ENCODE measurements around the gene ATP2A2. TPM values are rescaled to one million over a fixed set of nuclear protein-coding genes. Genes with fewer than 3 reads are reported as not detected.

ATP2A2 gene
- total RNA-seq, 1 experiment from 2014 or later, result 174 TPM

DNA sequence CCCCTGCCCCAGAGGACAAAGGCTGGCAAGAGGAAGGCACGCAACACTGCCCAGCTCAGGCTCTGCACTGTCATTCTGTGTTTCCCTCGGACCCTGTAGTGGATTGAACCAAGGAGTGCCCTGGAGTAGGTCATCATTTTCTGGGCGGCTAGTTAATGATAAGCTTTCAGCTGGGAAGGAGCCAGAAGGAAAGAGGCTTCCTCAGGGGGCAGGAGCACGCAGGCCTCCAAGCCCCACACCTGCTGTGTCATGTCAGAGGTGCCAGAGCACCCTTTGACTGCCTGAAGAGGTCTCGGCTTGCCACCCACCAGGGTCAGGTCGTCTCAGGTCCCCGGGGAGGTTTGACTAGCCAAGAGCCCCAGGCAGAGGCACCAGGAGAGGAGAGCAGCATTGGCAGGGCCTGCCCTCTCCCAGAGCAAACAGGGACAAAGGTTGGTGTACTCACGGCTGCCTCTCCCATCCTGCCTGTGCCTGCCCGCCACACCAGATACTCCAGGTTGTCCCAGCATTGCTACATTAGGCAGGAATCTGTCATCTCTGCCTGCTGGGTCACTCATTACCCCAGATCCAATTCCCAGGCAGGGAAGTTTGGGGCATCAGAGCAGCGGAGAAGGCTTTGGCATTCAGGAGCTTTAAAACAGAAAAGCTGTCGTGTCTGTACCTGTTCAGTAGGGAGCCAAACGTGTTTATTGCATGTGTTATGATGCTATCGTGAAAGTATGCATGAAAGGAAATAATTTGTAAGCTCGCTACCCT, 33.5 kb upstream of the ATP2A2 start:
- peak; percentile 74 for DNase-seq
- H3K36me3 ChIP-seq (ENCODE audit: low read depth, low read length), result no peaks in the 10 kb centered on the region
- H2AFZ ChIP-seq (ENCODE audit: low read length), result peak overlapping the region; percentile 59
- ChIA-PET POLR2A (ENCODE audit: unreplicated experiment) (interaction anchor here (0.6 to 0.9 kb wide), 2 partner anchors 33 to 83 kb away, joined by 4 to 5 read pairs; no protein-coding TSS in a partner anchor), CTCF (interaction anchor here (0.6 to 0.9 kb wide), 3 partner anchors 23 to 33 kb away, joined by 3 to 4 read pairs (median 3); no protein-coding TSS in a partner anchor)
- peak; percentile 90 for ATAC-seq
- no peaks in the 10 kb centered on the region for H3K9me3 ChIP-seq (ENCODE audit: low read length)
- H3K9me2 ChIP-seq (replicated peaks; ENCODE audit: low read length), result no peaks in the 10 kb centered on the region
- peaks cover 36% of the 10 kb centered on the region for H3K4me1 ChIP-seq (ENCODE audit: insufficient read depth, low read length)
- peak overlapping the region; percentile 84 for H3K27ac ChIP-seq (ENCODE audit: low read length)
- TF ChIP-seq EZH2 (IDR thresholded peaks at IDR 0.05; ENCODE audit: low read length, unreplicated experiment), result no peak
- TF ChIP-seq, protein P1, sequence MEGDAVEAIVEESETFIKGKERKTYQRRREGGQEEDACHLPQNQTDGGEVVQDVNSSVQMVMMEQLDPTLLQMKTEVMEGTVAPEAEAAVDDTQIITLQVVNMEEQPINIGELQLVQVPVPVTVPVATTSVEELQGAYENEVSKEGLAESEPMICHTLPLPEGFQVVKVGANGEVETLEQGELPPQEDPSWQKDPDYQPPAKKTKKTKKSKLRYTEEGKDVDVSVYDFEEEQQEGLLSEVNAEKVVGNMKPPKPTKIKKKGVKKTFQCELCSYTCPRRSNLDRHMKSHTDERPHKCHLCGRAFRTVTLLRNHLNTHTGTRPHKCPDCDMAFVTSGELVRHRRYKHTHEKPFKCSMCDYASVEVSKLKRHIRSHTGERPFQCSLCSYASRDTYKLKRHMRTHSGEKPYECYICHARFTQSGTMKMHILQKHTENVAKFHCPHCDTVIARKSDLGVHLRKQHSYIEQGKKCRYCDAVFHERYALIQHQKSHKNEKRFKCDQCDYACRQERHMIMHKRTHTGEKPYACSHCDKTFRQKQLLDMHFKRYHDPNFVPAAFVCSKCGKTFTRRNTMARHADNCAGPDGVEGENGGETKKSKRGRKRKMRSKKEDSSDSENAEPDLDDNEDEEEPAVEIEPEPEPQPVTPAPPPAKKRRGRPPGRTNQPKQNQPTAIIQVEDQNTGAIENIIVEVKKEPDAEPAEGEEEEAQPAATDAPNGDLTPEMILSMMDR (conservative IDR thresholded peaks at IDR 0.05; ENCODE audit: low read depth, low read length), result no peak
- no peak for TF ChIP-seq EZH2phosphoT487 (IDR thresholded peaks at IDR 0.05; ENCODE audit: borderline replicate concordance, low read length)
- peak overlapping the region; percentile 39; the same call in 1 of the 2 replicates for H3K4me3 ChIP-seq (ENCODE audit: low read length)
- intact Hi-C loops (cut with micrococcal nuclease), result no loop called here
- BruUV-seq (replicated peaks), result TSS peak; percentile 37
- H3K27me3 ChIP-seq (ENCODE audit: low read length), result no peaks in the 10 kb centered on the region
- H3F3A ChIP-seq (ENCODE audit: low read length, unreplicated experiment), result no peaks in the 10 kb centered on the region
- peak overlapping the region; percentile 68 for H3K4me2 ChIP-seq (ENCODE audit: low read length)
- no peaks in the 10 kb centered on the region for H3K79me2 ChIP-seq (ENCODE audit: low read length)
- peak overlapping the region; percentile 57 for H3K9ac ChIP-seq (ENCODE audit: low read length)
- H4K20me1 ChIP-seq (ENCODE audit: low read length), result no peaks in the 10 kb centered on the region

DNA sequence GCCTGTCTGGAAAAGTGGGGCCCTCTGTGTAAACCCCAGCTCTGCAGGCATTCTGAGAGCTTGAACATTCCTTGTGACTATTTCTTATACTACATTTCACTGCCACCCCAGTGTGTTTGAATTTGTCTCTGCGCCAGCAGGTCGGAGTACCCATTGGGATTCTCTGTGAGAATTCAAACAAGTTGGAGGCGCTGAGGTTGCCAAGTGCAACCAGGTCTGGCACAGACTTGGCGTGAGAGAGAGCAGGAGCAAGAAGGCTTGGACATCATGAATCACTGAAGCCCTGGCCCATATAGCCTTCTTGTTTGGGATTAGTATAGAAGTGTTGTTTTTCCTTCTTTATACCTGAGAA, 33.0 kb upstream of the ATP2A2 start:
- intact Hi-C loops (cut with micrococcal nuclease), result no loop called here
- Histone ChIP-seq H3K4me1 (ENCODE audit: insufficient read depth, low read length) (peaks cover 36% of the 10 kb centered on the region), H3K9ac (ENCODE audit: low read length) (peak overlapping the region; percentile 57), H2AFZ (ENCODE audit: low read length) (peak overlapping the region; percentile 59), H3K27me3 (ENCODE audit: low read length) (no peaks in the 10 kb centered on the region), H3K36me3 (ENCODE audit: low read depth, low read length) (no peaks in the 10 kb centered on the region), H3K79me2 (ENCODE audit: low read length) (no peaks in the 10 kb centered on the region), H3F3A (ENCODE audit: low read length, unreplicated experiment) (no peaks in the 10 kb centered on the region), H3K9me3 (ENCODE audit: low read length) (no peaks in the 10 kb centered on the region), H3K4me2 (ENCODE audit: low read length) (peak overlapping the region; percentile 68), H4K20me1 (ENCODE audit: low read length) (no peaks in the 10 kb centered on the region), H3K4me3 (ENCODE audit: low read length) (peak overlapping the region; percentile 39; the same call in 1 of the 2 replicates), H3K27ac (ENCODE audit: low read length) (peak overlapping the region; percentile 84), H3K9me2 (replicated peaks; ENCODE audit: low read length) (no peaks in the 10 kb centered on the region)
- ATAC-seq (peak; percentile 7; the same call in 1 of the 2 replicates), DNase-seq (no peak)
- ChIA-PET POLR2A (ENCODE audit: unreplicated experiment) (interaction anchor here (0.6 to 0.9 kb wide), 2 partner anchors 32 to 84 kb away, joined by 4 to 5 read pairs; no protein-coding TSS in a partner anchor), CTCF (interaction anchor here (0.6 to 0.9 kb wide), 3 partner anchors 24 to 32 kb away, joined by 3 to 4 read pairs (median 3); no protein-coding TSS in a partner anchor)
- TF ChIP-seq EZH2 (IDR thresholded peaks at IDR 0.05; ENCODE audit: low read length, unreplicated experiment), result no peak
- no TSS peak for BruUV-seq (replicated peaks)

DNA sequence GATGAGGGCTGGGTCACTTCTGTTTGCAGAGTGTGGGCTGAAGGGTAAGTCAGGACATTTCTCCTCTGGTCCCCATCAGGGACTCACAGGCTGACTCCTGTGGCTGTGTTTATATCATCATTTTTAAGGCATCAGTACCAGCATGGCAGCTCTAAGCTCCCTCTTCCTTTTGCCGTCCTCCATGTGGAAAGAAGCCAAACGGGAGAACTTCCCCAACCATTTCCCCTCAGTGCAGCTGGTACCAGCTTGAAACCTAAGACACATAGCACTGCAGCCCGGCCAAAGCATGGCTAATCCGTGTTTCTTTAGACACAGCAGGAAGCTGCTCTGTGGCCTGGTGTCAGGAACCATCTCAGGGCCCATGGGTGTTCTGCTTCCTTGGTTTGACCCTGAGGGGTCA, 31.9 kb upstream of the ATP2A2 start:
- H3K4me1 ChIP-seq (ENCODE audit: insufficient read depth, low read length), result peaks cover 36% of the 10 kb centered on the region
- TF ChIP-seq EZH2 (IDR thresholded peaks at IDR 0.05; ENCODE audit: low read length, unreplicated experiment) (no peak), EZH2phosphoT487 (IDR thresholded peaks at IDR 0.05; ENCODE audit: borderline replicate concordance, low read length) (no peak)
- TF ChIP-seq, protein P1 (conservative IDR thresholded peaks at IDR 0.05; ENCODE audit: low read depth, low read length), result no peak
- ATAC-seq (no peak), DNase-seq (no peak)
- H3K9me3 ChIP-seq (ENCODE audit: low read length), result no peaks in the 10 kb centered on the region
- no peak overlapping the region for H2AFZ ChIP-seq (ENCODE audit: low read length)
- H3K4me3 ChIP-seq (ENCODE audit: low read length), result no peak overlapping the region
- intact Hi-C loops (cut with micrococcal nuclease), result no loop called here
- no peak overlapping the region for H3K4me2 ChIP-seq (ENCODE audit: low read length)
- BruUV-seq (replicated peaks), result no TSS peak
- H3K36me3 ChIP-seq (ENCODE audit: low read depth, low read length), result no peaks in the 10 kb centered on the region
- H3K9me2 ChIP-seq (replicated peaks; ENCODE audit: low read length), result no peaks in the 10 kb centered on the region
- H4K20me1 ChIP-seq (ENCODE audit: low read length), result no peaks in the 10 kb centered on the region
- H3K9ac ChIP-seq (ENCODE audit: low read length), result no peak overlapping the region
- peak overlapping the region; percentile 84; the same call in 1 of the 2 replicates for H3K27ac ChIP-seq (ENCODE audit: low read length)
- no peaks in the 10 kb centered on the region for H3F3A ChIP-seq (ENCODE audit: low read length, unreplicated experiment)
- H3K27me3 ChIP-seq (ENCODE audit: low read length), result no peaks in the 10 kb centered on the region
- CTCF ChIA-PET, result no interaction called here
- POLR2A ChIA-PET (ENCODE audit: unreplicated experiment), result no interaction called here
- H3K79me2 ChIP-seq (ENCODE audit: low read length), result no peaks in the 10 kb centered on the region
